ENCODE measurements around the gene P2RX6.
"Not testable (repeated sequence)": the region's sequence is repeated elsewhere in the genome, so short reads cannot be mapped to it uniquely, and the experiment has no call there.

Gene P2RX6

GRCh38 chr22:21055880-21056319, 40.9 kb downstream of the P2RX6 start:
- Histone ChIP-seq H3K9ac (ENCODE audit: low read depth in 1 of 2, low read length in 2 of 2) (no peak overlapping the region), H3K36me3 (ENCODE audit: control insufficient read depth in 2 of 2, insufficient read depth in 2 of 2, low read length in 2 of 2) (no peaks in the 10 kb centered on the region), H3K4me1 (ENCODE audit: control insufficient read depth in 2 of 2, insufficient read depth in 2 of 2, low read length in 2 of 2) (peaks cover 0 to 3% of the 10 kb centered on the region in 2 donors), H3K27me3 (ENCODE audit: control insufficient read depth in 2 of 2, insufficient read depth in 2 of 2, low read length in 2 of 2) (peaks cover 0 to 6% of the 10 kb centered on the region in 2 donors), H3K9me3 (ENCODE audit: control insufficient read depth in 2 of 2, low read length in 2 of 2) (no peaks in the 10 kb centered on the region), H3K4me3 (ENCODE audit: low read length in 2 of 2) (no peak overlapping the region), H3K27ac (ENCODE audit: low read depth in 2 of 2, low read length in 2 of 2) (no peak overlapping the region)

- not testable (repeated sequence) for H3K4me1 ChIP-seq (ENCODE audit: control insufficient read depth in 2 of 2, insufficient read depth in 2 of 2, low read length in 2 of 2); H3K4me3 ChIP-seq (ENCODE audit: low read length in 2 of 2); H3K9me3 ChIP-seq (ENCODE audit: control insufficient read depth in 2 of 2, low read length in 2 of 2); H3K36me3 ChIP-seq (ENCODE audit: control insufficient read depth in 2 of 2, insufficient read depth in 2 of 2, low read length in 2 of 2); H3K9ac ChIP-seq (ENCODE audit: low read depth in 1 of 2, low read length in 2 of 2); H3K27me3 ChIP-seq (ENCODE audit: control insufficient read depth in 2 of 2, insufficient read depth in 2 of 2, low read length in 2 of 2); H3K27ac ChIP-seq (ENCODE audit: low read depth in 2 of 2, low read length in 2 of 2)
These were observed 45.4 kb downstream of the P2RX6 start for GRCh38 chr22:21060363-21060762.

- not testable (repeated sequence) for H3K27ac ChIP-seq (ENCODE audit: low read depth in 2 of 2, low read length in 2 of 2); H3K4me3 ChIP-seq (ENCODE audit: low read length in 2 of 2); H3K36me3 ChIP-seq (ENCODE audit: control insufficient read depth in 2 of 2, insufficient read depth in 2 of 2, low read length in 2 of 2); H3K9ac ChIP-seq (ENCODE audit: low read depth in 1 of 2, low read length in 2 of 2); H3K4me1 ChIP-seq (ENCODE audit: control insufficient read depth in 2 of 2, insufficient read depth in 2 of 2, low read length in 2 of 2); H3K9me3 ChIP-seq (ENCODE audit: control insufficient read depth in 2 of 2, low read length in 2 of 2); H3K27me3 ChIP-seq (ENCODE audit: control insufficient read depth in 2 of 2, insufficient read depth in 2 of 2, low read length in 2 of 2)
These were observed 46.8 kb downstream of the P2RX6 start for GRCh38 chr22:21061660-21062321.

GRCh38 chr22:21064425-21064824, 49.5 kb downstream of the P2RX6 start:
- H3K4me1 ChIP-seq (ENCODE audit: control insufficient read depth in 2 of 2, insufficient read depth in 2 of 2, low read length in 2 of 2); H3K27me3 ChIP-seq (ENCODE audit: control insufficient read depth in 2 of 2, insufficient read depth in 2 of 2, low read length in 2 of 2); H3K9me3 ChIP-seq (ENCODE audit: control insufficient read depth in 2 of 2, low read length in 2 of 2); H3K4me3 ChIP-seq (ENCODE audit: low read length in 2 of 2); H3K9ac ChIP-seq (ENCODE audit: low read depth in 1 of 2, low read length in 2 of 2); H3K36me3 ChIP-seq (ENCODE audit: control insufficient read depth in 2 of 2, insufficient read depth in 2 of 2, low read length in 2 of 2); H3K27ac ChIP-seq (ENCODE audit: low read depth in 2 of 2, low read length in 2 of 2): not testable (repeated sequence)

GRCh38 chr22:21064917-21065864, 50.2 kb downstream of the P2RX6 start:
- no peak overlapping the region for H3K9ac ChIP-seq (ENCODE audit: low read depth in 1 of 2, low read length in 2 of 2)
- no peak overlapping the region for H3K4me3 ChIP-seq (ENCODE audit: low read length in 2 of 2)
- no peaks in the 10 kb centered on the region for H3K36me3 ChIP-seq (ENCODE audit: control insufficient read depth in 2 of 2, insufficient read depth in 2 of 2, low read length in 2 of 2)
- no peak overlapping the region for H3K27ac ChIP-seq (ENCODE audit: low read depth in 2 of 2, low read length in 2 of 2)
- no peaks in the 10 kb centered on the region for H3K4me1 ChIP-seq (ENCODE audit: control insufficient read depth in 2 of 2, insufficient read depth in 2 of 2, low read length in 2 of 2)
- peaks cover 0 to 6% of the 10 kb centered on the region in 2 donors for H3K27me3 ChIP-seq (ENCODE audit: control insufficient read depth in 2 of 2, insufficient read depth in 2 of 2, low read length in 2 of 2)
- H3K9me3 ChIP-seq (ENCODE audit: control insufficient read depth in 2 of 2, low read length in 2 of 2), result no peaks in the 10 kb centered on the region

GRCh38 chr22:21067075-21067900, 52.3 kb downstream of the P2RX6 start:
- Histone ChIP-seq H3K4me3 (ENCODE audit: low read length in 2 of 2) (no peak overlapping the region), H3K27ac (ENCODE audit: low read depth in 2 of 2, low read length in 2 of 2) (no peak overlapping the region), H3K9ac (ENCODE audit: low read depth in 1 of 2, low read length in 2 of 2) (no peak overlapping the region), H3K9me3 (ENCODE audit: control insufficient read depth in 2 of 2, low read length in 2 of 2) (no peaks in the 10 kb centered on the region), H3K27me3 (ENCODE audit: control insufficient read depth in 2 of 2, insufficient read depth in 2 of 2, low read length in 2 of 2) (peaks cover 0 to 8% of the 10 kb centered on the region in 2 donors), H3K4me1 (ENCODE audit: control insufficient read depth in 2 of 2, insufficient read depth in 2 of 2, low read length in 2 of 2) (no peaks in the 10 kb centered on the region), H3K36me3 (ENCODE audit: control insufficient read depth in 2 of 2, insufficient read depth in 2 of 2, low read length in 2 of 2) (no peaks in the 10 kb centered on the region)

GRCh38 chr22:21067901-21068680, 53.1 kb downstream of the P2RX6 start:
- Histone ChIP-seq H3K4me3 (ENCODE audit: low read length in 2 of 2) (no peak overlapping the region), H3K4me1 (ENCODE audit: control insufficient read depth in 2 of 2, insufficient read depth in 2 of 2, low read length in 2 of 2) (no peaks in the 10 kb centered on the region), H3K27me3 (ENCODE audit: control insufficient read depth in 2 of 2, insufficient read depth in 2 of 2, low read length in 2 of 2) (peaks cover 0 to 8% of the 10 kb centered on the region in 2 donors), H3K9ac (ENCODE audit: low read depth in 1 of 2, low read length in 2 of 2) (no peak overlapping the region), H3K27ac (ENCODE audit: low read depth in 2 of 2, low read length in 2 of 2) (no peak overlapping the region), H3K9me3 (ENCODE audit: control insufficient read depth in 2 of 2, low read length in 2 of 2) (no peaks in the 10 kb centered on the region), H3K36me3 (ENCODE audit: control insufficient read depth in 2 of 2, insufficient read depth in 2 of 2, low read length in 2 of 2) (no peaks in the 10 kb centered on the region)

GRCh38 chr22:21068681-21069276, 53.8 kb downstream of the P2RX6 start:
- peaks cover 0 to 8% of the 10 kb centered on the region in 2 donors for H3K27me3 ChIP-seq (ENCODE audit: control insufficient read depth in 2 of 2, insufficient read depth in 2 of 2, low read length in 2 of 2)
- no peaks in the 10 kb centered on the region for H3K36me3 ChIP-seq (ENCODE audit: control insufficient read depth in 2 of 2, insufficient read depth in 2 of 2, low read length in 2 of 2)
- H3K9me3 ChIP-seq (ENCODE audit: control insufficient read depth in 2 of 2, low read length in 2 of 2), result no peaks in the 10 kb centered on the region
- no peaks in the 10 kb centered on the region for H3K4me1 ChIP-seq (ENCODE audit: control insufficient read depth in 2 of 2, insufficient read depth in 2 of 2, low read length in 2 of 2)
- H3K9ac ChIP-seq (ENCODE audit: low read depth in 1 of 2, low read length in 2 of 2), result no peak overlapping the region
- H3K4me3 ChIP-seq (ENCODE audit: low read length in 2 of 2), result no peak overlapping the region
- no peak overlapping the region for H3K27ac ChIP-seq (ENCODE audit: low read depth in 2 of 2, low read length in 2 of 2)

- H3K4me1 ChIP-seq (ENCODE audit: control insufficient read depth in 2 of 2, insufficient read depth in 2 of 2, low read length in 2 of 2), result no peaks in the 10 kb centered on the region
- no peak overlapping the region for H3K9ac ChIP-seq (ENCODE audit: low read depth in 1 of 2, low read length in 2 of 2)
- H3K27ac ChIP-seq (ENCODE audit: low read depth in 2 of 2, low read length in 2 of 2), result no peak overlapping the region
- no peaks in the 10 kb centered on the region for H3K36me3 ChIP-seq (ENCODE audit: control insufficient read depth in 2 of 2, insufficient read depth in 2 of 2, low read length in 2 of 2)
- no peak overlapping the region for H3K4me3 ChIP-seq (ENCODE audit: low read length in 2 of 2)
- H3K27me3 ChIP-seq (ENCODE audit: control insufficient read depth in 2 of 2, insufficient read depth in 2 of 2, low read length in 2 of 2), result peaks cover 0 to 8% of the 10 kb centered on the region in 2 donors
- H3K9me3 ChIP-seq (ENCODE audit: control insufficient read depth in 2 of 2, low read length in 2 of 2), result no peaks in the 10 kb centered on the region
These were observed 54.4 kb downstream of the P2RX6 start for GRCh38 chr22:21069375-21069774.

Data from mucosa of rectum (tissue), 2 donors.